CD1c-positive myeloid dendritic cell (primary cell): ENCODE data around the gene GPR25.

Experiments used
- DNase-seq: peaks from one replicate; pipeline ENCODE4 v3.0.0-alpha.2; 2016; ENCODE audit errors: extremely low spot score

Gene GPR25, protein sequence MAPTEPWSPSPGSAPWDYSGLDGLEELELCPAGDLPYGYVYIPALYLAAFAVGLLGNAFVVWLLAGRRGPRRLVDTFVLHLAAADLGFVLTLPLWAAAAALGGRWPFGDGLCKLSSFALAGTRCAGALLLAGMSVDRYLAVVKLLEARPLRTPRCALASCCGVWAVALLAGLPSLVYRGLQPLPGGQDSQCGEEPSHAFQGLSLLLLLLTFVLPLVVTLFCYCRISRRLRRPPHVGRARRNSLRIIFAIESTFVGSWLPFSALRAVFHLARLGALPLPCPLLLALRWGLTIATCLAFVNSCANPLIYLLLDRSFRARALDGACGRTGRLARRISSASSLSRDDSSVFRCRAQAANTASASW

DNA sequence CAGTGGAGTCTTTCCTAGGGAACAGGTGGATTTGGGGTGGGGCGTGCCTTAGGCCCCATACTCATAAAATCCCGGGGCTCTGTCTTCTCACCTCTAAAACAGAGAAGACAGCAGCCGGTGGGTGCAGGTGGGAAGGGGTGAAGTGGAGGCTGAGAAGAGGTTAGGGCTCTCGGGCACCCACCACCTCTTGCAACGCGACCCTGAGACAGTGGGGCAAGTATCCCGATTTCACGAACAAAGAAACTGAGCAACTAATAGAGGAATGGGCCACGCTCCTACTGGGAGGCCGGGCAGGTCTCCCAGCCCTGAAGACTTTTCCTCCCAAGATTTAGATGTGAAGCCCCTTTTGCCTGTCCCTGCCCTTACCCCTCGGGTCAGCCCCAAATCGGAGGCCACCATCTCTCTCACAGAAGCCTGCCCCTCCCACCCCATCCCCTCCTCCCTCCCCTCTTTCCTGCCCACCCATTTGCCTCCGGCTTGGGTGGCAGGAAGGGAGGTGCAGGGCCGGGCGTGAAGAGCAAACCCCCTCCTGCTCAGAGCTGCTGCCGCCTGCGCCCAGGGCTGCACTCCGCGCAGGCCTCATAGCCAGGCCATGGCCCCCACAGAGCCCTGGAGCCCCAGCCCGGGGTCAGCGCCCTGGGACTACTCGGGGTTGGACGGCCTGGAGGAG is at the start of gene GPR25:
GPR25 (plus strand) TSS at position 536 of the 670 bp plus-strand sequence; CDS start at position 593, 57 bp downstream.
- DNase-seq, result no peak

DNA sequence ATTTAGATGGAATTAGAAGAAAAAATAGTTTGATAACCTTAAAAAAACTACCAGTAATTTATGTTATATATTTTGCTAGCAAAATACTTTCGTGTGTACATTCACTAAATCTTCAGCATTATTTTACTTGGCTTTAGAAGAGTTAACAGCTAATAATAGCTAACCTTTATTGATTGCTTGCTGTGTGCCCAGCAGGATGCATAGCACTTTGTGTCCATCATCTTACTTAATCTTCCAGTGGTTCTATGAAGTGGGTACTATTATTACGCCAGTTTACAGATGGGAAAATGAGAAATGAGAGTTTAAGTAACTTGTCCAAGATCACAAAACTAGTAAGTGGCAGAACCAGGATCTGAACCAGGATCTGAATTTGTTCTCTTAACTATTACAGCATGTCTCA is 41.7 kb upstream of the GPR25 start:
- no peak for DNase-seq

DNA sequence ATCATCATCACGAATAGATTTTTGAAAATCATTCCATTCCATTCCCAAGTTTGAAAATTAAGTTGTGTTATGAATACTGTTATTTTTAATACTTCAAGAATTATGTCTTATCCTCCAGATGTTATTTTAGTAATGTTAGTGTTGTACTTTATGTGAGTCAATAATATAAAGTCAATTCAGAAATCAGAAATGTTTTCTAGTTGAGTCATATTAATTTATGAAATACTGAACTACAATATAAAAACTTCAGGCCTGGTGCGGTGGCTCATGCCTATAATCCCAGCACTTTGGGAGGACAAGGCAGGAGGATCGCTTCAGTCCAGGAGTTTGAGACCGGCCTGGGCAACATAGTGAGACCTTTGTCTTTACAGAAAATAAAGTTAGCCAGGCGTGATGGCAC is 38.4 kb upstream of the GPR25 start:
- DNase-seq, result no peak

DNA sequence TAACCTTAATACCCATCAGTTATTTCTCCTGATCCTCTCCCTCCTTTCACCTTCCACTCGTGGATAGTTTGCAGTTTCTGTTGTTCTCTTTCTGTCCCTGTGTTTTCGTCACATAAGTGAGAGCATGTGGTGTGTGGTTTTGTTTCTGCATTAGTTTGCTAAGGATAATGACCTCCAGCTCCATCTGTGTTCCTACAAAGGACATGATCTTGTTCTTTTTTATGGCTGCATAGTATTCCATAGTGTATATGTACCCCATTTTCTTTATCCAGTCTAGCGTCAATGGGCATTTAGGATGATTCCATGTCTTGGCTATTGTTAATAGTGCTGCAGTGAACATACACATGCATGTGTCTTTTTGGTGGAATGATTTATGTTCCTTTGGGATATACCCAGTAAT is 36.6 kb upstream of the GPR25 start:
- no peak for DNase-seq

DNA sequence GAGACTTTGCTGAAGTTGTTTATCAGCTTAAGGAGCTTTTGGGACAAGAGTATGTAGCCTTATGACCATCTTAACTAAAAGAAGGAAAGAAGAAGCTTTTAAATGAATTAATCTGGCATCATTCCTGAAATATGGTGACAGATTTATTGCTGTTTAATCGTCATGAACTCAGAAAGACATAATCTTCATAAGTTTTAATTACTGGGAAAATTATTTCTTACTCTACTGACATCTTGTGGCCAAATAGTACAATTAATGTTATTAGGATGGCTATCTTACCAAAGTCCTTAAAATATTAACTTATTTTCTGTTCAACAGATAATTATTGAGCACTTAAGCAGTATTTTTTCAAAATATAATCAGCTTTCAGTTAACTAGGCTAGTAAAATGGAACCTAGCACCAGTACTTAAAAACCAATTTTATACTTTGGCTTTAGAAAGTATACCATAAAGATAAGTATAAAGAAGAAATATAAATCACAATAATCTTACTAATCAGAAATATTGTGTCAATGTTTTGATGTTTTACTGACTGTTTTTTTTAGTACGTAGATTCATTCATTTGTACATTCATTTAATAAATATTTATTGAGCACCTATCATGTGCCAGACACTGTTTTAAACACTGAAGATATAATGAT is 34.7 kb upstream of the GPR25 start:
- peak; percentile 7 for DNase-seq

DNA sequence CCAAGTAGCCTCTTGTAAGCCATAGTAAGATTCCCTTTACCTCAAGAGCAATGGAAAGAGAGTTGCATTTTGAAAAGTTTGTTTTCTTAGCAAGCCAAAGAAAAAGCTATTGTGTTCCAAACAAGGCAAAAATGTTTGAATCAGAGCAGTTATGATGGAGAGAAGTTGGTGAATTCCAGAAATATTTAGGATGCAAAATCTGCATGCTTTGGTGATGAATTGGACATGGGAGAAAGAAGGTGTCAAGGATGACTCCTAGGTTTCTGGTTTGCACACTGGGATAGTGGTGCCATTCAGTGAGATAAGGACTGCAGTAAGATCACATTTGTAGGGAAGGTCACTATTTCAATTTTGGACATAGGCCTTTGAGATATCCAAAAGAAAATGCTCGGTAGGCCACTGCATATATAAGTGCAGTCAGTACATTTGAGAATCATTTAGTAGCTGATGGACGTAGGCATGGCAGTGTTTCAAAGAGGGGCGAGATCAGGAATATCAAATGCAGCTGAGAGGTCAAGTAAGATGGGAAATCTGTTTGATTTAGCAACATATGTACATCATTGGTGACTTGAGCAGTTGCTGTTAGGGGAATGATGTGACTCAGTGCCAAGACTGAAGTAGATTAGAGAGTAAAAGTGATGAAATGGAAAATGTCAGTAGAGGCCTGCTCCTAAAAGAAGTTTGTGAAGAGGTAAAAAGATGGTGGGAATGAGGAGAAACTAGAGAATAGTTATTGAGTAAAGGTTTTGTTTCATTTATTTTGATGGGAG is 33.9 kb upstream of the GPR25 start:
- no peak for DNase-seq

DNA sequence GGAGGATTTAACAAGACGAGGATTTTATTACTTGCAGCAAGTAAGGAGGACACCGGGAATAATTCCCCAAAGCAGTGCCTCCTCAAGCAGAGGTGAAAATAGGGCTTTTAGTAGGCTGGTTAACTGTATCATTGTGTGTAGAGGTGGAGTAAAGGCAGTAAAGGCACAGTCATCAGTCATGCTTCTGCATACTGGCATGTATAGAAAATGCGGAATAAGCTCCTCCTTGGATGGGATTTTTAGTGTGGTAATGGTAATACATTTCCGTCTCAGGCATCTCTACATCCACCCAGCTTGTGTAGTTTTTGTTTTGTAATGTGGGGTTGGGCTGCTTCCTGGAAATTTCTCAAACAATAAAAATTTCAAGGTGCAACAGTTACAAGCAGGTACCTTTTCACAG is 27.4 kb upstream of the GPR25 start:
- no peak for DNase-seq

DNA sequence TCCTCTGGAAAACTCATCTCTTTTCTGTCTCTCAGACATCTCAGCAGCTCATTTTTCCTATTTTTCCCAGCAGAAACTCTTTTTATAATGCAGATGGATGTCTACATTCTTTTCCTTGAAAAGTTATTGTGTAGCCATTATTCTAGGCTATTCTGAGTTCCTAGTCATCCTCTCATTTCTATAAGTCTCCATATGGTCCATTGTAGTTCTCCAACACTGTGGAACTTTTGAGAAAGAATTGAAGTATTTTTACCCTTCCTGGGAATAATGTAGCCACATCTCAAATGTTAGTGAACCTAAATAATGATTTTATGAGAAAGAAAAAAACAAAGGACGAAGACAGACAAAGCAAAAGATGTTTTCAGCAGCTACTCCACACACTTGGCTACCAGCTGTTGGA is 26.4 kb upstream of the GPR25 start:
- no peak for DNase-seq

DNA sequence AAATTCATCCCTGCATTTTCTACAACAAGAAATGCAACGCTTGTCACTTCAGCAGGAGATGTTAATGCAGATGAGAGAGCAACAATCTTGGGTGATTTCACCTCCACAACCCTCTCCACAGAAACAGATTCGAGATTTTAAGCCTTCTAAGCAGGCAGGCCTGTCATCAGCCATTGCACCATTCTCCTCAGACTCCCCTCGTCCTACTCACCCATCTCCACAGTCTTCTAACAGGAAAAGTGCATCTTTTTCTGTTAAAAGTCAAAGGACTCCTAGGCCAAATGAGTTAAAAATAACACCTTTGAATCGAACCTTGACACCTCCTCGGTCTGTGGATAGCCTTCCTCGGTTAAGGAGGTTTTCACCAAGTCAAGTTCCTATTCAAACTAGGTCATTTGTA is 23.4 kb upstream of the GPR25 start:
- no peak for DNase-seq

DNA sequence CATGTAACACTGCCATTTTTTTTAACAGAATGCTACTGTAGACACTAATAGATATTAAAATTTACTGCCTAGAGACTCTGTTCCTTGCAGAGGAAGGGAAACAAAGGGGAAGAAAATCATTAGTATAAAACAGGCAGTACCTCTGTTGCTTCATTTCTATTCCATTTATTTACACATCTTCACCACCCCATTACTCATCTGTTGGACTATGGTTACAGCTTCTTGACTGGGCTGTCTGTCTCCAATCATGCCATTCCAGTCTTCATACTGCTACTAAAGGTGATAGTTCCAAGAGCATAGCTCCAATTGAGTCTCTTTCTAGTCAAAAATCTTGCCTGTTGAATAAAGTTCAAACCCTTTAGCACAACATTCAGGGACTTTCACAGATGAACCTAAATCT is 22.2 kb upstream of the GPR25 start:
- no peak for DNase-seq

DNA sequence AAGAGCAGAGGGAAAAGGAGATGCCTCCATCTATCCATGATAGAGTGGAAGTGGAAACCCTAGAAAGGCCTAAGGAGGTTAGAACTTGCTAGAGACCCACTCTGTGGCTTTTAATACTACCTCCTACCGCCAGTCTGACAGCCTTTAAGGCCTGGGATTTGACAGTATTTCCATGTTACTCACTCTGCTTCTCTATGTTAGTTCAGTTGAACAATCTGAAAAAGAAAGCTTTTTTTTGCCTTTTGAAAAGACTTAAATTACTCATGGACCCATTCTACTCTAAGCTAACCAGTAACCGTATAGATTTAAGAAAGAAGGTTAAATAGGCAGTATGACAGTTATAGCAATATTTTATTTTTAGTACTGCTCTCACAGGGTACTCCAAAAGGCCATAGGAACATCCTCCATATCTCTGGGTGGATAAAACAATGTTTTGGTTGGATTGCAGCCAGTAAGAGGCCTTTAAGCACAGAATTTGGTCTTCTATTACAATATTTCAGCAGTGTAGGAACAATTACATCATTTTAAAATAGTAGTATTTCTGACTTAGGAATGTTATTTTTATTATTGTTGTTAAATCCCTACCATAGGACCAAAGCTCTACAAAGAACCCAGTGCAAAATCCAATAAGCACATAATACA is 15.9 kb upstream of the GPR25 start:
- DNase-seq, result no peak

DNA sequence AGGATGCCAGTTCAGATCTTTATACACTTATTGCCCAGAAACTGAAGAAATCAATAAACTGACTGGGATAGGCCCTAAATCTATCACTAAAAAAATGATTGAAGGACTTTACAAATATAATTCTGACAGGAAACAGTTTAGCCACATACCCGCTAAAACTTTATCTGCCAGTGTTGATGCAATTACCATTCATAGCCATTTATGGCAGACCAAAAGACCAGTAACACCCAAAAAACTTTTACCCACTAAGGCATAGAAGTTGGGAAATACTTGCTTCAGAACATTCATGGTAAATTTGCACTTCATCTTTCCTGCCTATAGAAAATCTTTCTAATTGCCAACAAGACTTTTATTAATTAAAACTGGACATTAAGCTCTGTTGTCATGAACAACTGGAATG is 15.0 kb upstream of the GPR25 start:
- DNase-seq, result no peak

DNA sequence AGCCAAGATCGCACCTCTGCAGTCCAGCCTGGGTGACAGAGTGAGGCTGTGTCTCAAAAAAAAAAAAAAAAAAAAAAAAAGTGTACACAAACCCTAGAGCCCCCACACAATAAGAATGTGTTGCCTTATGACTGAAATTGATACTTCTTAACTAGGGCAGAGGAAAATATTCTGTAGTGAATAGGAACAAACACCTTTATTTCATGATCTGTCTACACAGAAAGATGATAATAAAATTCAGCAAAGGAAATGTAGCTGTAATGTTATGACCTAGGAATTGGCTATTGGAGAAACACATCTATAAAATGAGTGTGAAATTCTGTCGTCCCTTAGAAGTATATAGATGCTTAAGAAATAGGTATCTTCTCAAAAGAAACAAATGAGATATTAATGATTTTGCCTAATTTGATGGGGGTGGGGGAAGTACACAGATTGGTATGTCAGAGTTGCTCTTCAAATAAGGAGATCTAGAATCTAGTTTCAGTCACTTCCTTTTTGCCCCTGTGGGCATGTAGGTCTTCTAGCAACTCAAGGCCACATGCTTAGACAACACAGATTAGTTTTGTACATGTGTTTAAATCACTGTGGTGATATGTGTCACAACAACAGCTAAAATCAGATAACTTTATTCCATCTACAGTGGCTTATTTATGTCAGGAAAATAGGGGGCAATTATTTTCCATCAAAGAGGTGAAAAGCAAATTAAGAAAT is 10.7 kb upstream of the GPR25 start:
- DNase-seq, result no peak

DNA sequence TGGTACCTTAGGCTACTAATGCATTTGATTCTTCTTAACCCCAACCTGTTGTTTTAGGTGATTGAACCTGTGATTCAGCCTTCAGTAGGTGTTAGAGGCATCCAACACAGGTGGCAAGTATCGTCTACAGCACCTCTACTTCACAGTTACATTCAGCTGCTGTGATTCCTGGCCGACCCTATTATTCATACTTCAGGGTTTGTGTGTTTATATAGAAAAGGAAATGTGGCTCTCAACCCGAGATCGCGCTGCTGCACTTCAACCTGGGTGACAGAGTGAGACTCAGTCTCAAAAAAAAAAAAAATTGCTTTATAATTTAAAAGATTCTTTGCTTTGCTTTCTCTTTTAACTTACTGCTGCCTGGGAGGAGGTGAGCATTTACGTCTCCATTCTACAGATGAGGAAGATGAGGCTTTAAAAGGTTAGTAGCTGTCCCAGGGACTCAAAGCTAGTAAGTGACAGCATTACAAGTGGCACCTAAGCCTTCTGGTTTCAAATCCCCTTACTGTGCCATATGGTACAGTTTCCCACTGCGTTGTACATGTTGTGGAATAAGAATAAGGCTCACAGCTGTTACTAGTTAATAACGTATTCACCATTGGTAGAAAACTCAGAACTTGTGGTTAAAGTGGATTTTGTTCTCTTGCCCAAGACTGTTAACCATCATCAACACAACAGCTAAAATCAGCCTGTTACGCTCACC is 9.9 kb upstream of the GPR25 start:
- no peak for DNase-seq

DNA sequence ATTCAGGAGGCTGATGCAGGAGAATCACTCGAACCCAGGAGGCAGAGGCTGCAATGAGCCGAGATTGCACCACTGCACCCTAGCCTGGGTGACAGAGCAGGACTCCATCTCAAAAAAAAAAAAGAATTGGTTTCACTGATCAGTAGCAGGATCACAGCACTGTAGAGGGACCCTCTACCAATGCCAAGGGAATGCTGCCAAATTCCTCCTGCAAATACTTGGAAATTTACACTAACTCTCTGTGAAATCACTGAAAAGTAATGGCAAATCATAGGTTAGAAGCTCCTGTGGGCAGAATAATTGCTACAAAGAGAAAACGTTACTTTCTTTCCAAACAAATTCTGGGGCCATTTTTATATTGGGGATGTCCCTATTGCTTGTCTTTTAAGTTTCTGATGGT is 6.7 kb upstream of the GPR25 start:
- no peak for DNase-seq

DNA sequence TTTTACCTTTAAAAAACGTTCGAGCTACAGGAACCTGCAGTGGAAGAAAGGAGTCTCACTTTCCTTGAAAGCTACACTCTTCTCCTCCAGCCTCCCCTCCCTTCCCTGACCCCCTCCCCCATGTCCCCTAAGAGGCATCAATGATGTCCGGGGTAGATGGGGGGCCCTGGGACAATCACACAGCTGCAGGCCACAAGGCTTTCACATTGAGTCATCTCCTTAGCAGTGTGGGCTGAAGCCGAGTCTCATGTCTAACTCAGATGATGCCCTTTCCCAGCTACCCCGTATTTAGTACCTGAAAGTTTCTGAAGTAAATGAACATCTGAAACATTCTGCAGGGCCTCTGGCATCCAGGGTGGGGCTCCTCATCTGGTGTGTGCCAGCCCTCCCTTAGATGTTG is 6.3 kb upstream of the GPR25 start:
- no peak for DNase-seq

DNA sequence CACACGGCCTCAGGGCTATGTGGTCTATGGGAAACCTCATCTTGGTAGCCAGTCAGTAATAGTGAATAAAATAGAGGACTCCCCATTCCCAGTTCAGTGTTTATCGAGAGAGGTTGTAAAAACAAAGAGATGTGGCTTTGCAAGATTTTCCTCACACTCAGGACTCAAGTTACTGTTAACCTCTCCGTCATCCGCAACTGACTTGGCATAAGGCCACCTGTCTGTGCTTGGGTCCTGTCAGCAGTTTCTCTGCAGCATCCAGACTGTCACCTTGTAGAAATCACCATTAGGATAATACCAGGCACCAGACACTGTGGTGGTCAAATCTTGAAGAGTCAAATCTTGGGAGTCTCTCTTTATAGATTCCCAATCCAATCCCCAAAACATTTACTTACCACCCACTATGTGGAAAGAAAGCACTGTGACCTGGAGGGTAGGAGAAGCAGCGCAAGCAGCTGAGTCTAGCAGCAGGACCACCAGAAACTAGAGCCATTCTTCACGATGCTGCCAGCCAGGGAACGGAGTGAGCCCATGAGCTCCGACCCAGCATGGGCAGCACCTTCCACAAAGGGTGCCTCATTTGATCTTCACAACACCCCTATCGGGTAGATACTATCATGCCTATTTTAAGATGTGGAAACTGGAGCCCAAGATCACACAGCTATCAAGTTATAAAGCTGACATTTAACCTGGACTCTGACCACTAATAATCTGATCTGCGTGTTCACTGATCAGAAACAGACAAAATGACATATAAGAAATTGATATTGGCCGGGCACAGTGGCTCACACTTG is 5.6 kb upstream of the GPR25 start:
- no peak for DNase-seq

DNA sequence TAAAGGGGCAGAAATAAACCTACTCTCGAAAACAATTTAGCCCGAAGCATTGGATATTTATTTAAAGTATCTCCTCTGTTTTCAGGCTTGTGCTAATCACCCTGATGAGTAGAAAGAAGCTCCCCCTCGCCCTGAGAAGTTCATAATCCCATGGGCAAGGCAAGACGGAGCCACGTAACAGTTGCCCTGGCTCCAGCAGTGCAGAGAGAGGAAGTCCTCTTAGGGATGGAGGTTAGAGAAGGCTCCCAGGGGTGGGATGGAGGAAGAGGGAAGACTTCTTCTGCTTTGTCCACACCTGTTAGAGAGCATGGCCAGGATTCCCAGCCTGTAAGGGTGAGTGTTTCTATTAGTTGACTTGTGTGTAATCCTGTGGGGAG is 3.4 kb upstream of the GPR25 start:
- DNase-seq, result no peak

DNA sequence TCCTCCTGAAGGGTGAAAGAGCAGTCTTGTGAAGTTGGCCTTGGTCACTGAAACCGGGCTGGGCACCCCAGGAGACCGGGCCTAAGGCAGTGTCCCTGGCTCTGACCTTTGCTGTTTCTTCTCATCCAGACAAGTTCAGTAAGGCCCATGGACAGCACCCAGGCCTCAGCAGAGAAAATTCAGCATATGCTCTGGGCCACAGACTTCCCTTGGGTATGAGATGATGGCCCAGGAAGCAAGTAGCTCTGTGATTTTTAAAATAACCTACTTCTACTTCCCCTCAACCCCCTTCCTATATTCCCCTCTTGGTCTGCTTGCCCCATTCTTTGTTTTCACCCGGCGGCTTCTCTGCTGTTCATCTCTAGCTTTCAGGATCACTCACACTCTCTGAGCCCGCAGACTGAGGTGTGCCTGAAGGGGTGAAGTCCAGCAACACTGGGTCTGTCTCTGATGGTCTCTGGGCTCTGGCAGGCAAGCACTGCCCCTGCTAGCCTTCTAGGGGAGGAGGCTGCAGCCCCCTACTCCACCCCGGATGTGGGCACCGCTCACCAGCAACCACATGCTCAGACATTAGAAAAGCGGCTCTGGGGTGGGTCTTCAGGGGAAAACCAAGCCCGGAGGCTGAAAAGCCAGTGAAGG is 2.9 kb upstream of the GPR25 start:
- DNase-seq, result no peak
